Erythroblast (primary cell): ENCODE data around the gene HPCAL4.

ENCODE experiments used
- DNase-seq, 2 experiments: peaks; one replicate each; lab custom pipeline; 2025; lab: John Stamatoyannopoulos, UW
- GATA1 ChIP-seq: IDR thresholded peaks from 2 replicates; pipeline ENCODE4 v1.6.1; 2011; ENCODE audit warnings: low read depth, mild to moderate bottlenecking, control low read depth, low read length, moderate library complexity
- POLR2A ChIP-seq: IDR thresholded peaks from 2 replicates; pipeline ENCODE4 v1.6.1; 2011; ENCODE audit warnings: mild to moderate bottlenecking, low read length

HPCAL4 gene

DNA sequence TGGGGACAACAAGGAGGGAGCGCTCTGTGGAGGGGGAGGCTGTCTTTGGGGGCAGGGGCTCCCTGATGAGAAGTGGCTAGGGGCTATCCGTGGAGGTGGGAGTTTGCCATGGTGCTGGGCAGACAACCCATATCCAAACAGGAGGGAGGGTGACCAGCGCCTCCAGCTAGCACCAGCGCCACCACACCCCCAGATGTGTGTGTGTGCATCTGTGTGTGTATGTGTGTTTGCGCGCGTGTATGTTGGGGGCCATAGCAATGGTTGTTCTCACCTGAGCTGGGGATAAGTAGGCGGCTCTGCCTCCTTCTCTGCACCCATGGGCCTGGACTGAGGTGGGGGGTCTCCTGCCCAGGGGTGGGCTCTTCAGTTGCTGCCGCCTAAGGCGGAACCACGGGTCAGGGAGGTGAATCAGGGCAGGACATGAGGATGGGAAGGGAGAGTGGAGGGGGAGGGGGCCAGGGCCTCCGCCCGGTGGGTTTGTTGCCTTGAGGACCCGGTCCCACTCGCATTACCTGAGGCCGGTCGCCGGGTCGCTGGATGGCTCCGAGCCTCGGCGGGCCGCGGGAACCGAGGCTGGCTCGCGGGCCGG is 345 bp downstream of the HPCAL4 start:
- DNase-seq = no peak
- TF ChIP-seq GATA1 (no peak), POLR2A (no peak)

DNA sequence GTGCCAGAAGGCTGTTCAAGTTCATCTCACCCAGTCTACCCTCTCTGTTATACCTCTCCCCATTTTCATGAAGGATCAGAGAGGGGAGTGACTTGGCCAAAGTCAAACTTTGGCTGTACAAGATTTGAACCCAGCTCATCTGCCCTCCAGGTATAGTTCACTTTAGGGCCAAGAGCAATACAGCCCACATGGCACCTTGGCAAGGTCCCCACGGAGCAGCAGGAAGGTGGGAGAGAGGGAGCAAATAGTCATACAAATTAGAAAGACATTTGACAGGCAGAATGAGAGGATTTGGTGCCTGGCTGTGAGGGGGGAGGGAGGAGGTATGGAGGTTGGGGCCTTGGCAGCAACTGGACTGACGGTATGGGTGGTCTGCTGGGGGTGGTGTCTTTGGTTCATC is 1.0 kb downstream of the HPCAL4 start:
- TF ChIP-seq POLR2A = no peak
- no peak for TF ChIP-seq GATA1
- DNase-seq = no peak

DNA sequence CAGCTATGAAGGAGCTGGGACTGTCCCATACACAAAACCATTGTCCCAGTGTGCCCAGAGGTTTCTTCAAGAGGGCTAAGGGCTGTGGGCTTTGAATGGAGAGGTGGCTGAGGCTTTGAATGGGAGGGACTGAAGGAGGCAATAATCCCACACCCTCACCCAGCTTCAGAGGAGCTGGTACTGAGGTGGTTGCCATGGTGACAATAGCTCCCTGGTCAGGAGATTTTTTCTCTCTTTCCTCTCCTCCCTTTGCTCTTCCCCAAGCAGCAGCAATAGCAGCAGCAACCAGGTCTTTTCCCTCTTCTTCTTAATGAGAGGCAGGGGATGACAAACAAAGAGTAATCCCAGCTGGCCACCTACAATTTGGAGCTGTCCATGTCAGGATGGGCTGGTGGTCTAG is 1.6 kb downstream of the HPCAL4 start:
- no peak for DNase-seq
- TF ChIP-seq GATA1 (no peak), POLR2A (no peak)

DNA sequence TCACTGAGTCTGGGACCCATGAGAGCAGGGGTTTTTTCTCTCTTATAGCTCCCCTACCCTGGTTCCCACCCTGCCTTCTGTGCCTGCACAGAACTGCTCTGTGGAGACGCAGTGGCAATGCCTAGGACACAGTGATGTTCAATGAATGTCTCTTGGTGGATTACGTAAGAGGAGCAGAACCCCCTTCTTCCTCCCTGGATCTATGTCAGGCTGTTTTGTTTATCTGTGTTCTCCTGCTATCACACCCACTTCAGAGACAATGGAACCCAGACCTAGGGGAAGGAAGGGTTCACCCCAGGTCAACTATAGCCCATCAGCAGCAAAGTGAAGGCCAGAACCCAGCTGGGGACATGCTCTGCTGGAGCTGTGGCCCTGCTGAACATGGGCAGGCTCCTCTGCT is 2.0 kb downstream of the HPCAL4 start:
- TF ChIP-seq GATA1 (no peak), POLR2A (no peak)
- DNase-seq = no peak

DNA sequence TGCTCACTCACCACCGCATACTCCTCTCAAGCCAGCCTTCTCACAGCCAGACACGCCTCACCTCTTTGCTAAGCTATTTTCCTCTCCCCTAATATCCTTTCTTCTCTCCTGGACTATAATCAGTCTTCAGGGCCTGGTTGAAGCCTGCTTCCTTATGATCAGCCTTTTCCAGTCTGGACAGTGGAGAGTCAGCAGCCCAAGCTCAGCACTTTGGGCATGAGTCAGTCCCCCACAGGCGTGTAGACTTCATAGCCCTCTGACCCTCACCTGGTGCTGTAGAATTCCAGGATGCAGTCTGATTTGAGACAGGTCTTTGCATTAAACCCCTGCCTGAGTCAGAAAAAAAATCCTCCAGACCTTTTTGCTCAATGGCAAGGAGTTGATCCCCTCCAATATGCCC is 2.5 kb downstream of the HPCAL4 start:
- DNase-seq = no peak
- no peak for TF ChIP-seq GATA1

DNA sequence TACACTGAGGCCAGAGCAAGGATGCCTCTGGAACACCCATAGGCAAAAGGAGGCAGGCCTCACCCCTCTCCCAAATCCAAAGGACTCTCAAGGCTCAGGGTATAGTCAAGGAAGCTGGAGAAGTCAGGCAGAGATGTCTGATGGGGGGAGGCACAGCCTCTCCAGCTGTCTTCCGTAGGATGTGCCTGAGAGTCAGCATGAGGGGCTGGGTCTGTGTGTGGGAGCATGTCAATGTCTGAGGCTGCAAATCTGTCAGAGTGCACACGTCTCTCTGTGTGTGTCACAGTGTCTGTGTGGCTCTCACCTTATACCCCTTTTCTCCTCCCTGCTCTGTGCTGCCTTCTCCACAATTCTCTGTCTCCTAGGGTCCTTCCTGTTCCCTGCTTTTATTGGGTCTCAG is 4.0 kb downstream of the HPCAL4 start:
- no peak for DNase-seq
- TF ChIP-seq GATA1 (no peak), POLR2A (no peak)

DNA sequence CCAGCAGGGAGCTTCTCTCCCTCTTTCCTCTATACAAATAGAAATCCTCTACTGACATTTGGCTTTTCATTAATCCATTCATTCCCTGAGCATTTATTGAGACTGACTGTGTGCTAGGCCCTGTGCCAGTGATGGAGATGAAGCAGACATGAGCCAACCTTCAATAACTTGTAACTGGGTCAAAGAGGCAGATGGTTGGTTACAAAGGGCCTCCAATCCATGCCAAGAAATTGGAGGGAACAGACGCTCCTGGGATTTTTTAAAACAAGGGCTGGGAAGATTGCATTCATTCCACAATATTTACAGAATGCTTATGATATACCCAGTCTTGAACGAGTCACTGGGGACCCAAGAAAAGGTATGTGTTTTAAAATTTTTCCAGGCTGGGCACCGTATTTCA is 6.2 kb downstream of the HPCAL4 start:
- DNase-seq = no peak
- TF ChIP-seq GATA1 (no peak), POLR2A (no peak)

DNA sequence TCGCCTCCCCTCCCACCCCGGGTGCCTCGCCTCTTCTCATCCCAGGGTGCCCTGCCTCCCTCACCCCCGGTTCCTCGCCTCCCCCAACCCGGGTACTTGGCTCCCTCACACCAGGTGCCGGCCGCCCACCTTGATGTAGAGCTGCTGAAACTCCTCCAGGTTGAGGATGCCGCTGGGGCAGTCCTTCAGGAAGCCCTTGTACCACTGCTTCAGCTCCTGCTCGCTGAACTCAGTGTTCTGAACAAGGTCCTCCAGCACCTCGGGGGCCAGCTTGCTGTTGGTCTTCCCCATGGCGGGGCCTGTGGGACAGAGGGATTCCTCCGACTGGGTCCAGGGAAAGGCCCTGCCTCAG is 6.9 kb downstream of the HPCAL4 start:
- no peak for TF ChIP-seq GATA1
- no peak for TF ChIP-seq POLR2A

DNA sequence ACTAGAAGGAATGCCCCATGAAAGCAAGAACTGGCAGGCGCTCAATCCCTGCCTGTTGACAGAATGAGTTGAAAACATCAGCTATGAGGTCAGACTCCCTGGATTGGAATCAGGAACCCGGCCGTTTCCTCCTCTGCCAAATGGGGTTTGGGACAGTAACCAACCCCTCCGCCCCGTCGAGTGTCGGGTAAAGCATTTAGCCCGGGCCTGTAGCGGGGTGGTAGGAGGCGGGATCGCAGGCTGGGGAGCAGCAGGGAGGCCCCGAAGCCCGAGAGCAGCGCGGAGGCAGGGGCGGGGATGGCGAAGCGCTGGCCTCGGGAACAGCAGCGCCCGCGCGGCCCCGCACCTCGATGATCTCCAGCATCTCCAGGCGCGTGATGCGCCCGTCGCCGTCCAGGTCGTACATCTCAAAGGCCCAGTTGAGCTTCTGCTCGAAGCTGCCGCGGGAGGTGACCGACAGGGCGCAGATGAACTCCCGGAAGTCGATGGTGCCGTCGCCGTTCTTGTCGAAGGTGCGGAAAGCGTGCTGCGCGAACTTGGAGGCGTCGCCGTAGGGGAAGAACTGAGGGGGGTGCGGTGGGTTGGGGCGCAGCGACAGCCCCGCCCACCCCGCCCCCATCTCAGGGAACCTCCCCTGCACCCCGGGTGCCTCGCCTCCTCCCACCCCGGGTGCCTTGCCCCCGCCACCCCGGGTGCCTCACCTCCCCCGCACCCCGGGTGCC is 7.5 kb downstream of the HPCAL4 start:
- TF ChIP-seq GATA1 = no peak
- no peak for TF ChIP-seq POLR2A
- no peak for DNase-seq

More for the DNA sequence above, 6.9 kb downstream of the HPCAL4 start:
- no peak for DNase-seq

DNA sequence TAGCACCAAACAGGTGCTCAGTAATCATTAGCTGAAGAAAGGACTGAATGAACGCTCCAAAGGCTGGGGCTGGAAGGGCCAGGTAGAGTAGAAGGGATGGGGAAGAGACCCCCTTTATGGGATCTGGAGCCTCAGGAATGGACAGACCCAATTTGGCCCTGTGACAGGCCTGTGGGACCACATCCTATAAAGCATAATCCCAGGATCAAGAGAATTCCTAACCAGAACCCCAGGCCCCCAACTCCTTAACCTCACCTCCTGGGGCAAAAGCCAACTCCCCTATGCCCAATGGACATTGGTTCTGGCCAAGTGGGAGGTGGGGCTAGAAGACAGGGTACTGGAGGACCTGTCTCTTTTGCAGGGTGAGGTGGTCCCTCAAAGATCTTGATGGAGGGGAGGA is 9.2 kb downstream of the HPCAL4 start:
- DNase-seq = no peak
- no peak for TF ChIP-seq POLR2A

DNA sequence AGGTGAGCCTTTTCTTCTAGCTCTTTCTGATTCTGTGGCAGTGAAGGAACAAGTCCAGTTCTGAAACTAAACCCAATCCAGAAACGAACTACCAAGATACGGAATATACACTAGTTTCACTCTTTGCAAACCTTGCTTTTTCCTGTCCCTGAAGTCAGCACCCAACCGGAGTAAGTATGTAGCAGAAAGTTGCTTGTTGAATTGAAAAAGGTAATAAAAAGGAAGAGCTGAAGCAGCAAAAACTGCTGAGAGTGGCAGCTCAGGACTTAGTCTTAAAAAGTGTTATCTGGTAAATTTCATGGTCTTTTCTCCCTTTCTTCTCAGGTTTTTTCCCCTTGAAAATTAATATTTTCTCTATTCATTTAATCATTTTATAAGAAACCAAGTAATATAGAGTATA is 9.9 kb downstream of the HPCAL4 start:
- no peak for DNase-seq
- no peak for TF ChIP-seq POLR2A
- no peak for TF ChIP-seq GATA1

DNA sequence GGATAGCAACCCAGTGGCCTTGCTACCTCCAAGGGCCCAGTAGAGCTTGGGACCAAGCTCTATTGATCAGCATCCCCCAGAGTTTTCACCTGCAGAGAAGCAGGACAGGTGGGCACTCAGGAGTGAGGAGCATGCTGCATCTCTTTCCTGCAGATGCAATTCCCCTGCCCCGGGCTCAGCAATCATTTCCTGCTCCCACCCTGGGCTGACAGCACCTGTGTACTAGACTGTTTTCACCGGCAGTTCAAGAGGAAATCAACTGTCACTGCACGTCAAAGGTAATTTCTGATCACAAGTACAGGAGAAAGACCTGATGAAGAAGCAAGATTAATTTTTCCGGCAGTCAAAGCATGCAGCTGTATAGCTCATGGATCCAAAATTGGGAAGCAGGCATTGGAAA is 10.5 kb downstream of the HPCAL4 start:
- DNase-seq = no peak
- TF ChIP-seq GATA1 = no peak
- TF ChIP-seq POLR2A = no peak

DNA sequence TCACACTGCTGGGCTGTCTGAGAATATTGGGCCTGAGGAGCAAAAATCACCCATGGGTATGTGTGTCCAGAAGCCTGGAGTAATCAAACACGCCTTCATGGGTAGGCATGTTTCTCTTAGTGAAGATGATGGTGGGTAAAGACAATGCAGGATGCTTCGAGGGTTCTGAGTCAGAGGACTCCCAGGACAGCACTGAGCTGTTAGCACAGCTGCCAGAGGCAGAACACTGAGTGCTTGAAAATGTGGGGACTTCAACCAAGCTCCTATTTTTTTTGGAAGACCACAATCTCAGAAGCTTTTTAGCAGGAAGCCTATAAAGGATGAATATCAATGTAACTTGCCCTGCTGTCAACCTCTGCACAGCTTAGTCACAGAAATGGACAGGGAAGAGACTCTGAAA is 11.4 kb downstream of the HPCAL4 start:
- TF ChIP-seq GATA1 (no peak), POLR2A (no peak)
- DNase-seq = no peak

DNA sequence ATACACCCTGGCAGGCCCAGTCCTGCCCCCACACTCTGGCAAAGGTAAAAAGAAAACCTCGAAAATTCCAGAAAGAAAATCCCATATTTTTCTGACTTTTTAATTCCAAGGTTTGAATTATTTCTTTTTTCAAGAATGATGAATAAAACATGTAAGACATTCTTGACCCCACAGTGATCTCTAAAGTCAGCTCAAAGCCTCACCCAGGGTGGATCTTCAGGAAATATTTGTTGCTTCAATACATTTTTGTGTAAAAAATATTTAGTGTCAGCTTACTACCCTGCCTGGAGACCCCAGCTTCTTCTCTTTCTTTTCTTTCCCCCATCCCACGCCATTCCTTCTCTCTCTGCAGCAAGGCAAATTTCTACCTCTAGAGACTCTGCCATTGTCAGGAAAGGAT is 12.3 kb downstream of the HPCAL4 start:
- TF ChIP-seq POLR2A (no peak), GATA1 (no peak)
- no peak for DNase-seq

DNA sequence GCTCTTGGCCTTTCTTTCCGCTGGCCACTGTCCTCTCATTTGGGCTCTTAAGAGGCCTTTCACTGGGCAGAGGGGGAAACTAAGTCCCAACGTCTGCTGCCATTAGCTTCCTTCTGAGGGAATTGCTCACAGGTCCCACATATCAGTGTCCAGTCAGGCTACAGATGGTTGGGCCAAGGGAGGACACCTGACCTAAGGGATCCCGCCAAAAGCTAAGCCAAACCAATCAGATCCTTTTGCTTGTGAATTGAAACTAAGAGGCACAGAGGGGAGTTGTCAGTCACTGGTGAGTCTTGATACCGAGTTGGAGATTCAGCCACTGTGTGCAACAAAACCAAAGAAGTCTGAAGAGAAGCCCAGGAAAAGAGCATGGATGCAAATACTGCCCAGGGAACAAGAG is 13.6 kb downstream of the HPCAL4 start:
- no peak for DNase-seq
- TF ChIP-seq GATA1 = no peak
- TF ChIP-seq POLR2A = no peak
